ENCODE results near the gene HCK.

Gene HCK

GRCh38 chr20:32063695-32064094, 11.7 kb downstream of the HCK start:
- DNase-seq = peak; percentile 48

- no peak for DNase-seq
Observed at GRCh38 chr20:32064667-32065066, 12.6 kb downstream of the HCK start.

GRCh38 chr20:32067234-32067821, 15.3 kb downstream of the HCK start:
- DNase-seq = peak; percentile 19

GRCh38 chr20:32068174-32068573, 16.1 kb downstream of the HCK start:
- DNase-seq = no peak

GRCh38 chr20:32069711-32070110, 17.7 kb downstream of the HCK start:
- no peak for DNase-seq

GRCh38 chr20:32070282-32070681, 18.2 kb downstream of the HCK start:
- no peak for DNase-seq

GRCh38 chr20:32070690-32071213, 18.7 kb downstream of the HCK start:
- DNase-seq = no peak

- DNase-seq = no peak
Observed at GRCh38 chr20:32071395-32072167, 19.5 kb downstream of the HCK start.

- DNase-seq = no peak
Observed at GRCh38 chr20:32072168-32072750, 20.2 kb downstream of the HCK start.

- DNase-seq = no peak
Observed at GRCh38 chr20:32075534-32075933, 23.5 kb downstream of the HCK start.

- peak; percentile 74 for DNase-seq
Observed at GRCh38 chr20:32077190-32077589, 25.1 kb downstream of the HCK start.

GRCh38 chr20:32078322-32078721, 26.3 kb downstream of the HCK start:
- DNase-seq = no peak

GRCh38 chr20:32078791-32079190, 26.7 kb downstream of the HCK start:
- peak; percentile 67 for DNase-seq

- DNase-seq = no peak
Observed at GRCh38 chr20:32079655-32080109, 27.6 kb downstream of the HCK start.

- no peak for DNase-seq
Observed at GRCh38 chr20:32080783-32081182, 28.7 kb downstream of the HCK start.

- DNase-seq = no peak
Observed at GRCh38 chr20:32083469-32083868, 31.4 kb downstream of the HCK start.

- no peak for DNase-seq
Observed at GRCh38 chr20:32087070-32087469, 35.0 kb downstream of the HCK start.

GRCh38 chr20:32088759-32089158, 36.7 kb downstream of the HCK start:
- no peak for DNase-seq

- no peak for DNase-seq
Observed at GRCh38 chr20:32089637-32090362, 37.8 kb downstream of the HCK start.

GRCh38 chr20:32091888-32092346, 39.9 kb downstream of the HCK start:
- DNase-seq = peak; percentile 91

GRCh38 chr20:32098786-32099185, 46.7 kb downstream of the HCK start:
- no peak for DNase-seq

- no peak for DNase-seq
Observed at GRCh38 chr20:32108814-32109391, 56.9 kb downstream of the HCK start.
